Ascending aorta (tissue), 2 donors: Measurements from ENCODE around the gene AFF3. TPM values are rescaled to one million over a fixed set of nuclear protein-coding genes. Genes with fewer than 3 reads are reported as not detected.

Experiments
- DNase-seq, 2 donors: peaks; one replicate each; pipeline ENCODE4 v3.0.0-alpha.2; 2019; ENCODE audit warnings: low spot score in 2 of 2
- H3K27ac ChIP-seq, 2 donors: fragments of 200-600 bp; sonication (generic); one replicate each; pipeline ENCODE4 v1.5.1; 2016 to 2017; ENCODE audit warnings: mild to moderate bottlenecking in 1 of 2
- H3K27me3 ChIP-seq: fragments of 200-600 bp; sonication (generic); one replicate; pipeline ENCODE4 v1.5.1; 2017
- H3K36me3 ChIP-seq, 2 donors: fragments of 200-600 bp; sonication (generic); one replicate each; pipeline ENCODE4 v1.5.1; 2016
- H3K4me1 ChIP-seq, 2 donors: fragments of 200-600 bp; sonication (generic); one replicate each; pipeline ENCODE4 v1.5.1; 2016 to 2017; ENCODE audit warnings: mild to moderate bottlenecking in 1 of 2
- H3K4me3 ChIP-seq, 2 donors: fragments of 200-600 bp; sonication (generic); one replicate each; pipeline ENCODE4 v1.5.1; 2016 to 2017; ENCODE audit warnings: mild to moderate bottlenecking in 1 of 2
- H3K9me3 ChIP-seq, 2 donors: fragments of 200-600 bp; sonication (generic); one replicate each; pipeline ENCODE4 v1.5.1; 2016
- CTCF ChIP-seq, 3 experiments: fragments of 200-600 bp in 2 of 3; fragments of 450-650 bp in 1 of 3; sonication (generic) in 2 of 3; IDR thresholded peaks; one replicate each; pipeline ENCODE4 v1.5.1; 2016 to 2019; ENCODE audit warnings: antibody characterized with exemption in 3 of 3, mild to moderate bottlenecking in 1 of 3, moderate library complexity in 1 of 3
- intact Hi-C: fragments of 100-400 bp; cut with DNase I; formaldehyde crosslinking; loops from one replicate; pipeline ENCODE4 v1.15.1; 2023
- total RNA-seq: library from RNA; depleted of rRNA; stranded (reverse); fragments of >200 nt; gene quantifications from one replicate; pipeline ENCODE4 v1.1.0, GENCODE V29; 2016

The AFF3 gene
- total RNA-seq, 1 donor from 2014 or later = 7.1 TPM

GRCh38 chr2:99762714-99763113 lies 379.7 kb downstream of the AFF3 start:
- no peak overlapping the region for H3K27ac ChIP-seq
- no peaks in the 10 kb centered on the region for H3K4me1 ChIP-seq
- no peak overlapping the region for H3K4me3 ChIP-seq
- no peaks in the 10 kb centered on the region for H3K36me3 ChIP-seq
- no peak for DNase-seq
- no peaks in the 10 kb centered on the region for H3K9me3 ChIP-seq
- intact Hi-C loops = no loop called here
- no peak for TF ChIP-seq CTCF (IDR thresholded peaks at IDR 0.05)
- no peaks in the 10 kb centered on the region for H3K27me3 ChIP-seq

GRCh38 chr2:99757611-99758114 lies 384.7 kb downstream of the AFF3 start:
- H3K36me3 ChIP-seq = no peaks in the 10 kb centered on the region

GRCh38 chr2:99756059-99756458 lies 386.3 kb downstream of the AFF3 start:
- intact Hi-C loops = no loop called here
- no peak for DNase-seq

More at GRCh38 chr2:99757611-99758114, 384.7 kb downstream of the AFF3 start:
- Histone ChIP-seq H3K27me3 (no peaks in the 10 kb centered on the region), H3K4me1 (no peaks in the 10 kb centered on the region), H3K4me3 (no peak overlapping the region), H3K9me3 (no peaks in the 10 kb centered on the region), H3K27ac (no peak overlapping the region)
- TF ChIP-seq CTCF (IDR thresholded peaks at IDR 0.05) = no peak
- no peak for DNase-seq
- intact Hi-C loops = no loop called here

GRCh38 chr2:99754210-99754609 lies 388.2 kb downstream of the AFF3 start:
- no peak overlapping the region for H3K4me3 ChIP-seq
- intact Hi-C loops = no loop called here
- no peaks in the 10 kb centered on the region for H3K4me1 ChIP-seq
- no peak for TF ChIP-seq CTCF (IDR thresholded peaks at IDR 0.05)
- no peak overlapping the region for H3K27ac ChIP-seq
- H3K36me3 ChIP-seq = no peaks in the 10 kb centered on the region
- H3K27me3 ChIP-seq = no peaks in the 10 kb centered on the region
- no peak for DNase-seq
- no peaks in the 10 kb centered on the region for H3K9me3 ChIP-seq

More at GRCh38 chr2:99756059-99756458, 386.3 kb downstream of the AFF3 start:
- H3K27ac ChIP-seq = no peak overlapping the region
- no peaks in the 10 kb centered on the region for H3K36me3 ChIP-seq
- no peak for TF ChIP-seq CTCF (IDR thresholded peaks at IDR 0.05)
- H3K9me3 ChIP-seq = no peaks in the 10 kb centered on the region
- no peaks in the 10 kb centered on the region for H3K4me1 ChIP-seq
- H3K27me3 ChIP-seq = no peaks in the 10 kb centered on the region
- no peak overlapping the region for H3K4me3 ChIP-seq

- intact Hi-C loops = no loop called here
- H3K27ac ChIP-seq = no peak overlapping the region
- H3K4me1 ChIP-seq = no peaks in the 10 kb centered on the region
- no peaks in the 10 kb centered on the region for H3K36me3 ChIP-seq
- no peaks in the 10 kb centered on the region for H3K9me3 ChIP-seq
- no peak for DNase-seq
- TF ChIP-seq CTCF (IDR thresholded peaks at IDR 0.05) = no peak
- no peak overlapping the region for H3K4me3 ChIP-seq
- no peaks in the 10 kb centered on the region for H3K27me3 ChIP-seq
These were observed 388.9 kb downstream of the AFF3 start for GRCh38 chr2:99753505-99753904.

GRCh38 chr2:99748344-99748743 lies 394.0 kb downstream of the AFF3 start:
- H3K27ac ChIP-seq = no peak overlapping the region
- H3K4me3 ChIP-seq = no peak overlapping the region
- no peak for TF ChIP-seq CTCF (IDR thresholded peaks at IDR 0.05)
- intact Hi-C loops = no loop called here
- no peaks in the 10 kb centered on the region for H3K4me1 ChIP-seq
- DNase-seq = no peak
- no peaks in the 10 kb centered on the region for H3K9me3 ChIP-seq
- no peaks in the 10 kb centered on the region for H3K36me3 ChIP-seq
- no peaks in the 10 kb centered on the region for H3K27me3 ChIP-seq
